MM.1S (cell line): Measurements from ENCODE around the gene SMYD2.

Experiments used
- CTCF ChIP-seq: fragments of 300-600 bp; sonication (generic); IDR thresholded peaks from 2 replicates; pipeline ENCODE4 v1.5.1; 2016; ENCODE audit warnings: antibody characterized with exemption, low read length, mixed read lengths
- EZH2 ChIP-seq: fragments of 300-600 bp; sonication (generic); optimal IDR thresholded peaks from 2 replicates; pipeline ENCODE3; 2017; ENCODE audit warnings: low read depth, mild to moderate bottlenecking, antibody characterized with exemption, low read length, mixed read lengths
- EZH2phosphoT487 ChIP-seq: fragments of 300-600 bp; sonication (generic); IDR thresholded peaks from 2 replicates; pipeline ENCODE4 v1.6.1; 2018; ENCODE audit warnings: antibody characterized with exemption, low read length

GRCh38 chr1:214282630-214283242 is 1.8 kb downstream of the SMYD2 start:
- no peak for TF ChIP-seq CTCF
- TF ChIP-seq EZH2phosphoT487: no peak
- TF ChIP-seq EZH2: no peak
